Measurements from ENCODE around the gene TAF4. TPM values are rescaled to one million over a fixed set of nuclear protein-coding genes. Genes with fewer than 3 reads are reported as not detected.

TAF4 gene
- total and polyA plus RNA-seq, 2 donors from 2014 or later = 3.7 to 18.4 TPM

GRCh38 chr20:61940491-61940890 lies 125.2 kb downstream of the TAF4 start:
- FAIRE-seq (no peak), DNase-seq (peak in 1 of 5 donors; percentile 16)
- Histone ChIP-seq H3K4me1 (ENCODE audit: control insufficient read depth in 2 of 3, insufficient read depth in 2 of 3, low read depth in 1 of 3, low read length in 3 of 3) (no peaks in the 10 kb centered on the region), H3K9ac (ENCODE audit: low read length in 3 of 3) (no peak overlapping the region), H3K36me3 (ENCODE audit: control insufficient read depth in 2 of 3, insufficient read depth in 3 of 3, low read length in 3 of 3) (no peaks in the 10 kb centered on the region), H3K27ac (ENCODE audit: low read depth in 2 of 2, low read length in 2 of 2) (no peak overlapping the region), H3K9me3 (ENCODE audit: control insufficient read depth in 2 of 3, insufficient read depth in 1 of 3, low read length in 3 of 3) (no peaks in the 10 kb centered on the region), H3K4me3 (ENCODE audit: low read length in 3 of 3) (no peak overlapping the region), H3K27me3 (ENCODE audit: control insufficient read depth, insufficient read depth, low read length) (no peaks in the 10 kb centered on the region)
- intact Hi-C loops (cut with DNase I) = no loop called here
- TF ChIP-seq CTCF (IDR thresholded peaks at IDR 0.05; ENCODE audit: borderline replicate concordance, extremely low read depth, insufficient read depth) = no peak

- no peak overlapping the region for H3K4me3 ChIP-seq (ENCODE audit: low read length in 3 of 3)
- no peaks in the 10 kb centered on the region for H3K4me1 ChIP-seq (ENCODE audit: control insufficient read depth in 2 of 3, insufficient read depth in 2 of 3, low read depth in 1 of 3, low read length in 3 of 3)
- no peak for TF ChIP-seq CTCF (IDR thresholded peaks at IDR 0.05; ENCODE audit: borderline replicate concordance, extremely low read depth, insufficient read depth)
- no peak overlapping the region for H3K9ac ChIP-seq (ENCODE audit: low read length in 3 of 3)
- DNase-seq (peak in 1 of 5 donors; percentile 35), FAIRE-seq (no peak)
- no peaks in the 10 kb centered on the region for H3K36me3 ChIP-seq (ENCODE audit: control insufficient read depth in 2 of 3, insufficient read depth in 3 of 3, low read length in 3 of 3)
- H3K9me3 ChIP-seq (ENCODE audit: control insufficient read depth in 2 of 3, insufficient read depth in 1 of 3, low read length in 3 of 3) = no peaks in the 10 kb centered on the region
- intact Hi-C loops (cut with DNase I) = no loop called here
- no peaks in the 10 kb centered on the region for H3K27me3 ChIP-seq (ENCODE audit: control insufficient read depth, insufficient read depth, low read length)
- no peak overlapping the region for H3K27ac ChIP-seq (ENCODE audit: low read depth in 2 of 2, low read length in 2 of 2)
These were observed 125.9 kb downstream of the TAF4 start for GRCh38 chr20:61939691-61940360.

GRCh38 chr20:61938839-61939690 lies 126.6 kb downstream of the TAF4 start:
- TF ChIP-seq CTCF (IDR thresholded peaks at IDR 0.05; ENCODE audit: borderline replicate concordance, extremely low read depth, insufficient read depth) = no peak
- no peak for FAIRE-seq
- no peaks in the 10 kb centered on the region for H3K9me3 ChIP-seq (ENCODE audit: control insufficient read depth in 2 of 3, insufficient read depth in 1 of 3, low read length in 3 of 3)
- H3K27ac ChIP-seq (ENCODE audit: low read depth in 2 of 2, low read length in 2 of 2) = no peak overlapping the region
- no peak overlapping the region for H3K9ac ChIP-seq (ENCODE audit: low read length in 3 of 3)
- DNase-seq = peak in 1 of 5 donors; percentile 58
- no peaks in the 10 kb centered on the region for H3K36me3 ChIP-seq (ENCODE audit: control insufficient read depth in 2 of 3, insufficient read depth in 3 of 3, low read length in 3 of 3)
- H3K4me3 ChIP-seq (ENCODE audit: low read length in 3 of 3) = no peak overlapping the region
- intact Hi-C loops (cut with DNase I) = no loop called here
- H3K4me1 ChIP-seq (ENCODE audit: control insufficient read depth in 2 of 3, insufficient read depth in 2 of 3, low read depth in 1 of 3, low read length in 3 of 3) = no peaks in the 10 kb centered on the region
- H3K27me3 ChIP-seq (ENCODE audit: control insufficient read depth, insufficient read depth, low read length) = no peaks in the 10 kb centered on the region

Measured in kidney (tissue), 14 donors.